H1 (cell line): ENCODE results near the gene RASGRP1. TPM values are rescaled to one million over a fixed set of nuclear protein-coding genes. Genes with fewer than 3 reads are reported as not detected.

Experiments used
- CTCF ChIA-PET: fragments of 300-600 bp; sonication (Branson Sonifier 250); formaldehyde crosslinking; loops from one replicate; lab custom pipeline; 2021; ENCODE audit not compliant: partially characterized antibody; lab: Charles Lee
- POLR2A ChIA-PET: fragments of 300-600 bp; sonication (Branson Sonifier 250); formaldehyde crosslinking; loops from one replicate; lab custom pipeline; 2021; ENCODE audit warnings: inconsistent platforms; ENCODE audit not compliant: partially characterized antibody; lab: Charles Lee
- DNase-seq, 2 experiments: peaks; one replicate each; pipeline versions ENCODE4 v3.0.0 to v3.0.0-alpha.2; 2010 to 2022; ENCODE audit warnings: low spot score in 2 of 2, low read depth in 1 of 2, mixed read lengths in 1 of 2
- FAIRE-seq: peaks from 2 replicates; lab custom pipeline; 2011; peaks lifted over from hg19 to GRCh38; lab: Jason Lieb, UNC
- H2AFZ ChIP-seq: 2 replicates; pipeline ENCODE4 v1.8.1; 2012; ENCODE audit warnings: low read length, inconsistent platforms
- H2AK5ac ChIP-seq: 2 replicates; pipeline ENCODE4 v1.6.1; 2013; ENCODE audit warnings: low read depth, low read length
- H2BK120ac ChIP-seq: replicated peaks from 2 replicates; pipeline ENCODE3; 2013; ENCODE audit warnings: low read depth, low read length, inconsistent platforms
- H2BK12ac ChIP-seq: 2 replicates; pipeline ENCODE4 v1.6.1; 2013; ENCODE audit warnings: low read depth, low read length
- H2BK15ac ChIP-seq: 2 replicates; pipeline ENCODE4 v1.6.1; 2013; ENCODE audit warnings: low read length
- H2BK20ac ChIP-seq: 2 replicates; pipeline ENCODE4 v1.6.1; 2013; ENCODE audit warnings: low read length
- H2BK5ac ChIP-seq: 2 replicates; pipeline ENCODE4 v1.6.1; 2013; ENCODE audit warnings: low read depth, low read length
- H3K14ac ChIP-seq: 2 replicates; pipeline ENCODE4 v1.6.1; 2013; ENCODE audit warnings: inconsistent platforms; ENCODE audit not compliant: insufficient read length
- H3K18ac ChIP-seq: 2 replicates; pipeline ENCODE4 v1.6.1; 2013; ENCODE audit warnings: low read length; ENCODE audit errors: extremely low read depth
- H3K23ac ChIP-seq: 2 replicates; pipeline ENCODE4 v1.6.1; 2013; ENCODE audit warnings: inconsistent platforms; ENCODE audit not compliant: insufficient read length
- H3K23me2 ChIP-seq: 2 replicates; pipeline ENCODE4 v1.6.1; 2013; ENCODE audit warnings: low read depth, low read length
- H3K27ac ChIP-seq: 2 replicates; pipeline ENCODE4 v1.6.1; 2011; ENCODE audit warnings: low read depth, low read length, inconsistent platforms
- H3K27me3 ChIP-seq, 4 experiments: replicated peaks in 1 of 4; 1 replicate in 1 of 4; 2 replicates in 3 of 4; pipeline versions ENCODE4 v1.6.1 to v1.8.1; 2011 to 2013; ENCODE audit warnings: low read length in 3 of 4, mild to moderate bottlenecking in 3 of 4, inconsistent platforms in 2 of 4, mixed read lengths in 2 of 4, moderate library complexity in 1 of 4; ENCODE audit not compliant: control insufficient read depth in 3 of 4, insufficient read depth in 3 of 4; ENCODE audit errors: extremely low read depth in 1 of 4
- H3K36me3 ChIP-seq, 4 experiments: 2 replicates each; pipeline versions ENCODE4 v1.6.1 to v1.8.1; 2011 to 2013; ENCODE audit warnings: mild to moderate bottlenecking in 4 of 4, low read length in 3 of 4, moderate library complexity in 2 of 4, control low read depth in 1 of 4, inconsistent platforms in 1 of 4; ENCODE audit not compliant: insufficient read depth in 4 of 4, control insufficient read depth in 2 of 4
- H3K4ac ChIP-seq: replicated peaks from 2 replicates; pipeline ENCODE3; 2013; ENCODE audit warnings: low read length, low read depth, mixed read lengths, inconsistent platforms; ENCODE audit not compliant: insufficient read length
- H3K4me1 ChIP-seq, 4 experiments: replicated peaks in 1 of 4; 1 replicate in 1 of 4; 2 replicates in 3 of 4; pipeline versions ENCODE4 v1.6.1 to v1.8.1; 2011 to 2013; ENCODE audit warnings: low read length in 3 of 4, inconsistent platforms in 2 of 4, mixed read lengths in 1 of 4; ENCODE audit not compliant: insufficient read depth in 4 of 4, control insufficient read depth in 3 of 4
- H3K4me2 ChIP-seq, 2 experiments: 2 replicates each; pipeline versions ENCODE4 v1.6.1 to v1.8.1; 2011 to 2013; ENCODE audit warnings: low read depth in 2 of 2, low read length in 2 of 2, control low read depth in 1 of 2, inconsistent platforms in 1 of 2, mild to moderate bottlenecking in 1 of 2; ENCODE audit not compliant: insufficient read depth in 1 of 2
- H3K4me3 ChIP-seq, 4 experiments: fragments of 200-600, 300-600 bp in 1 of 4; sonication (generic), shearing (Covaris generic), sonication (Bioruptor Twin) in 1 of 4; 2 replicates each; pipeline versions ENCODE4 v1.5.1 to v1.8.1; 2011 to 2016; ENCODE audit warnings: low read length in 4 of 4, low read depth in 3 of 4, control low read depth in 2 of 4, inconsistent platforms in 2 of 4, mild to moderate bottlenecking in 2 of 4, mixed read lengths in 1 of 4, moderate library complexity in 1 of 4; ENCODE audit not compliant: insufficient read depth in 2 of 4; ENCODE audit errors: extremely low read depth in 1 of 4
- H3K56ac ChIP-seq: replicated peaks from 2 replicates; pipeline ENCODE3; 2013; ENCODE audit warnings: low read depth, mild to moderate bottlenecking, mixed read lengths, low read length, inconsistent platforms; ENCODE audit not compliant: insufficient read length
- H3K79me1 ChIP-seq: 2 replicates; pipeline ENCODE4 v1.6.1; 2013; ENCODE audit warnings: low read depth, low read length, control low read depth
- H3K79me2 ChIP-seq, 2 experiments: 2 replicates each; pipeline versions ENCODE4 v1.6.1 to v1.8.1; 2012 to 2013; ENCODE audit warnings: low read length in 2 of 2, mild to moderate bottlenecking in 2 of 2, inconsistent platforms in 1 of 2; ENCODE audit not compliant: insufficient read depth in 2 of 2, control insufficient read depth in 1 of 2
- H3K9ac ChIP-seq, 4 experiments: replicated peaks in 1 of 4; 1 replicate in 1 of 4; 2 replicates in 3 of 4; pipeline versions ENCODE4 v1.6.1 to v1.8.1; 2011 to 2013; ENCODE audit warnings: low read depth in 3 of 4, low read length in 3 of 4, control low read depth in 2 of 4, mild to moderate bottlenecking in 2 of 4, moderate library complexity in 2 of 4, inconsistent platforms in 1 of 4; ENCODE audit errors: extremely low read depth in 1 of 4
- H3K9me3 ChIP-seq, 2 experiments: 2 replicates each; pipeline versions ENCODE4 v1.6.1 to v1.8.1; 2012 to 2013; ENCODE audit warnings: mild to moderate bottlenecking in 2 of 2, moderate library complexity in 2 of 2, control low read depth in 1 of 2, inconsistent platforms in 1 of 2, low read depth in 1 of 2, low read length in 1 of 2, mixed read lengths in 1 of 2; ENCODE audit not compliant: insufficient read depth in 2 of 2
- H4K20me1 ChIP-seq, 2 experiments: replicated peaks in 1 of 2; 2 replicates each; pipeline versions ENCODE3 to v1.8.1; 2011 to 2013; ENCODE audit warnings: inconsistent platforms in 2 of 2, low read length in 2 of 2, mild to moderate bottlenecking in 1 of 2; ENCODE audit not compliant: insufficient read depth in 2 of 2, control insufficient read depth in 1 of 2
- H4K5ac ChIP-seq: 2 replicates; pipeline ENCODE4 v1.6.1; 2013; ENCODE audit warnings: low read length, low read depth, mixed read lengths, inconsistent platforms; ENCODE audit not compliant: insufficient read length
- H4K8ac ChIP-seq: 2 replicates; pipeline ENCODE4 v1.8.0; 2013; ENCODE audit warnings: mild to moderate bottlenecking, moderate library complexity, low read length, inconsistent platforms; ENCODE audit not compliant: insufficient read depth; ENCODE audit errors: extremely low read depth
- H4K91ac ChIP-seq: replicated peaks from 2 replicates; pipeline ENCODE3; 2013; ENCODE audit warnings: low read length, mixed read lengths, inconsistent platforms; ENCODE audit not compliant: insufficient read length
- ATF3 ChIP-seq: IDR thresholded peaks from 2 replicates; pipeline ENCODE4 v1.6.1; 2011; ENCODE audit warnings: low read depth, mild to moderate bottlenecking, low read length; ENCODE audit not compliant: insufficient read depth
- BACH1 ChIP-seq: IDR thresholded peaks from 2 replicates; pipeline ENCODE4 v1.6.1; 2012; ENCODE audit warnings: low read length, improper control_type of control experiment
- BRCA1 ChIP-seq: IDR thresholded peaks from 2 replicates; pipeline ENCODE4 v1.6.1; 2012; ENCODE audit warnings: low read depth, low read length, improper control_type of control experiment
- CBX5 ChIP-seq: fragments of 300-800, 300-1000 bp; sonication (generic); IDR thresholded peaks from 2 replicates; pipeline ENCODE4 v1.7.1; 2016; ENCODE audit warnings: antibody characterized with exemption, low read length, low read depth
- CEBPB ChIP-seq: IDR thresholded peaks from 2 replicates; pipeline ENCODE4 v1.6.1; 2012; ENCODE audit warnings: low read depth, low read length
- CTBP2 ChIP-seq: IDR thresholded peaks from 2 replicates; pipeline ENCODE4 v1.7.0; 2011; ENCODE audit warnings: borderline replicate concordance, mild to moderate bottlenecking, moderate library complexity, mixed read lengths, low read length; ENCODE audit not compliant: insufficient read depth, insufficient read length
- EGR1 ChIP-seq: IDR thresholded peaks from 2 replicates; pipeline ENCODE4 v1.6.1; 2011; ENCODE audit warnings: low read depth, low read length, borderline replicate concordance
- EP300 ChIP-seq, 2 experiments: IDR thresholded peaks; 1 replicate in 1 of 2; 2 replicates in 1 of 2; pipeline ENCODE4 v1.6.1; 2011 to 2012; ENCODE audit warnings: low read depth in 2 of 2, low read length in 2 of 2, mild to moderate bottlenecking in 2 of 2, borderline replicate concordance in 1 of 2, inconsistent platforms in 1 of 2, moderate library complexity in 1 of 2
- GABPA ChIP-seq: IDR thresholded peaks from 2 replicates; pipeline ENCODE4 v1.6.1; 2011; ENCODE audit warnings: mild to moderate bottlenecking, low read length, moderate library complexity, borderline replicate concordance; ENCODE audit not compliant: insufficient read depth
- SP2 ChIP-seq: IDR thresholded peaks from 2 replicates; pipeline ENCODE4 v1.6.1; 2012; ENCODE audit warnings: mild to moderate bottlenecking, low read length, inconsistent platforms
- WGBS, 2 experiments: shearing (Covaris generic) in 1 of 2; methylation state at CpG; one replicate each; pipeline versions ENCODE4 v1.1.6 to v1.1.7; 2013 to 2015; ENCODE audit warnings: low lambda C conversion rate in 2 of 2, mixed read lengths in 2 of 2, inconsistent platforms in 1 of 2, low coverage in 1 of 2, missing lambda C conversion rate in 1 of 2; ENCODE audit not compliant: insufficient replicate concordance in 2 of 2, insufficient coverage in 1 of 2, insufficient read length in 1 of 2; ENCODE audit errors: extremely low coverage in 1 of 2, missing lambda C conversion rate in 1 of 2; 5-methylcytosine and 5-hydroxymethylcytosine counted together
- polyA plus RNA-seq, 7 experiments: library from polyadenylated mRNA; depleted of rRNA in 3 of 7; stranded (reverse) in 5 of 7; unstranded in 2 of 7; fragments of >200 nt in 5 of 7; fragments of 200-250 nt in 2 of 7; gene quantifications; 1 replicate in 5 of 7; 2 replicates in 1 of 7; 4 replicates in 1 of 7; pipeline versions ENCODE4 v1.2.1 to v1.2.3, GENCODE V29; 2011 to 2013; ENCODE audit warnings: missing spikeins in 2 of 7, mixed read lengths in 2 of 7
- total RNA-seq: library from RNA; stranded (reverse); fragmentation: NEBNext Ultra II Directional; extraction: Animal tissue kit (Norgen Biotek cat#: 25700); gene quantifications from 2 replicates; pipeline ENCODE4 v1.2.1, GENCODE V29; 2021

RASGRP1 gene
- total and polyA plus RNA-seq, 2 of the 8 experiments (the other 6 are each of a cell fraction or from before 2014, with no cell fraction given): 1.1 to 2.1 TPM

DNA sequence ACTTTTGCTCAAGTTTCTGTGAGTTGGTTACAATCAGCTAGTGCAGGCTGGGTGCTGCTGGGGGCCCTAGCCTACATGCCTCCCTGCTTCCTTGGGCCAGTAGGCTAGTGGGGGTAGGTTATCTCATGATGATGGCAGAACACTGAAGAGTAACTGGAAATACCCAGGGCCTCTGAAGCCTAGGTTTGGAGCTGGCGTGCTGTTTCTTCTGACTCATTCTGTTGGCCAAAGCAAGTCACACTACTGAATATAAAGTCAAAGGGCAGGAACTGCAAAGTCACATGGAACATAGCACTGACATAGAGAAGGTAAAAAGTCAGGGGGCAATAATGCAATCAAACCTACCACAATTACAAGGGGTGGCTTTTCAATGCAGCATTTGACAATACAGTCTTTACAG, 34.5 kb downstream of the RASGRP1 start:
- Histone ChIP-seq H3K9me3 (no peaks in the 10 kb centered on the region), H2BK15ac (no peak overlapping the region), H4K5ac (no peak overlapping the region), H3K23ac (no peak overlapping the region), H4K20me1 (no peaks in the 10 kb centered on the region), H2BK5ac (no peak overlapping the region), H3K4me3 (no peak overlapping the region), H3K27ac (no peak overlapping the region), H2AFZ (no peak overlapping the region), H3K4me2 (no peak overlapping the region), H3K4ac (no peak overlapping the region), H3K23me2 (no peaks in the 10 kb centered on the region), H4K8ac (no peak overlapping the region), H3K79me1 (no peaks in the 10 kb centered on the region), H3K56ac (no peak overlapping the region), H2BK120ac (no peak overlapping the region), H3K4me1 (peaks cover 0 to 3% (median 0%) of the 10 kb centered on the region in 4 experiments; a peak in 1 of 7 replicates), H3K9ac (no peak overlapping the region), H4K91ac (no peak overlapping the region), H2AK5ac (no peak overlapping the region), H3K36me3 (no peaks in the 10 kb centered on the region), H3K79me2 (no peaks in the 10 kb centered on the region), H2BK12ac (no peak overlapping the region), H3K14ac (no peak overlapping the region), H2BK20ac (no peak overlapping the region), H3K27me3 (no peaks in the 10 kb centered on the region), H3K18ac (no peak overlapping the region)
- DNase-seq (no peak), FAIRE-seq (no peak)
- CTCF ChIA-PET: interaction anchor here (1.1 to 1.7 kb wide), 2 partner anchors 37 to 89 kb away, joined by 3 to 4 read pairs; no protein-coding TSS in a partner anchor
- 76% methylated on average over 1 of the region's 1 CpG; no CpG with 5 or more reads in 1 of the 2 experiments for WGBS, 2 experiments
- POLR2A ChIA-PET: interaction anchor here (1.2 kb wide), 1 partner anchor 34 kb away, joined by 3 read pairs; no protein-coding TSS in a partner anchor
- TF ChIP-seq EP300 (IDR thresholded peaks at IDR 0.05; ENCODE audit: borderline replicate concordance in 1 of 2, low read depth in 2 of 2, low read length in 2 of 2) (no peak), CBX5 (no peak), BACH1 (no peak), EGR1 (no peak), BRCA1 (no peak), SP2 (no peak), ATF3 (no peak), GABPA (no peak), CEBPB (no peak), CTBP2 (no peak)
